ENCODE measurements around the gene SERPINI2.
"Not testable (repeated sequence)": the region's sequence is repeated elsewhere in the genome, so short reads cannot be mapped to it uniquely, and the experiment has no call there.

SERPINI2 gene

GRCh38 chr3:167445491-167445890 lies 28.4 kb downstream of the SERPINI2 start:
- DNase-seq, result no peak

- DNase-seq, result no peak
These were observed 32.6 kb downstream of the SERPINI2 start for GRCh38 chr3:167441256-167441655.

GRCh38 chr3:167437428-167438139 lies 36.3 kb downstream of the SERPINI2 start:
- no peak for DNase-seq

- not testable (repeated sequence) for DNase-seq
These were observed 46.9 kb downstream of the SERPINI2 start for GRCh38 chr3:167426962-167427361.

GRCh38 chr3:167422396-167422795 lies 51.4 kb downstream of the SERPINI2 start:
- DNase-seq, result not testable (repeated sequence)

- DNase-seq, result no peak
These were observed 64.2 kb downstream of the SERPINI2 start for GRCh38 chr3:167409611-167410010.

- no peak for DNase-seq
These were observed 66.9 kb downstream of the SERPINI2 start for GRCh38 chr3:167406876-167407492.

- DNase-seq, result no peak
These were observed 76.0 kb downstream of the SERPINI2 start for GRCh38 chr3:167397826-167398225.

GRCh38 chr3:167396075-167396474 lies 77.8 kb downstream of the SERPINI2 start:
- no peak for DNase-seq

GRCh38 chr3:167394003-167394402 lies 79.8 kb downstream of the SERPINI2 start:
- DNase-seq, result no peak
